OCI-LY7 (cell line): ENCODE data around the gene CEP112.
"Not testable (repeated sequence)": the region's sequence is repeated elsewhere in the genome, so short reads cannot be mapped to it uniquely, and the experiment has no call there.

Experiments
- CTCF ChIP-seq: fragments of 200-600 bp; sonication (generic); conservative IDR thresholded peaks from 2 replicates; pipeline ENCODE4 v1.5.1; 2014; ENCODE audit warnings: mild to moderate bottlenecking, antibody characterized with exemption, low read length, moderate library complexity, mixed read lengths
- EZH2phosphoT487 ChIP-seq: fragments of 200-600 bp; sonication (generic); IDR thresholded peaks from 2 replicates; pipeline ENCODE4 v1.6.1; 2018; ENCODE audit warnings: low read depth, borderline replicate concordance, mild to moderate bottlenecking, mixed run types, antibody characterized with exemption, low read length, moderate library complexity, mixed read lengths

DNA sequence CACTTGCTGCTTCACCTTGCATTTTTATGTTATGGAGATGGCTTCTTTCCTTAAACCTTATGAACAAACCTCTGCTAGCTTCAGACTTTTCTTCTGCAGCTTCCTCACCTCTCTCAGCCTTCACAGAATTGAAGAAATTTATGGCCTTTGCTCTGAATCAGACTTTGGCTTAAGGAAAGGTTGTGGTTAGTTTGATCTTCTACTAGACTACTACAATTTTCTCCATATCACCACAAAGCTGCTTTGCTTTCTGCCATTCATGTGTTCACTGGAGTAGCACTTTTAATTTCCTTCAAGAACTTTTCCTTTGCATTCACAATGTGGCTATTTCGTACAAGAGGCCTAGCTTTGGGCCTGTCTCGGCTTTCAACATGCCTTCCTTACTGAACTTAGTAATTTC is 459.3 kb downstream of the CEP112 start:
- not testable (repeated sequence) for TF ChIP-seq CTCF, EZH2phosphoT487
